IMR-90 (cell line): ENCODE data around the gene MFGE8. TPM values are rescaled to one million over a fixed set of nuclear protein-coding genes. Genes with fewer than 3 reads are reported as not detected.

ENCODE experiments used
- ATAC-seq: fragments of 200-7000 bp; cut with Tn5 transposase; 2 replicates; pipeline ENCODE4 v1.9.1; 2020; ENCODE audit warnings: low read depth, mild to moderate bottlenecking, moderate library complexity
- BruUV-seq: library from RNA; stranded (reverse); fragments of 400-500 nt; replicated peaks from 2 replicates; lab custom pipeline; 2021; lab: Mats Ljungman, UMichigan
- CTCF ChIA-PET: fragments of 300-600 bp; formaldehyde crosslinking; extraction: SDS; loops from one replicate; lab custom pipeline; 2021; ENCODE audit warnings: antibody characterized with exemption; lab: Yijun Ruan, JAX
- POLR2A ChIA-PET: fragments of 300-600 bp; sonication (Branson Sonifier 250); formaldehyde crosslinking; loops from one replicate; lab custom pipeline; 2022; ENCODE audit warnings: antibody characterized with exemption; ENCODE audit not compliant: unreplicated experiment; lab: Charles Lee
- DNase-seq: peaks from one replicate; pipeline ENCODE4 v3.0.0; 2013
- H2AFZ ChIP-seq: replicated peaks from 2 replicates; pipeline ENCODE3; 2013; ENCODE audit warnings: low read length, mild to moderate bottlenecking; ENCODE audit not compliant: poor library complexity
- H2AK5ac ChIP-seq: 2 replicates; pipeline ENCODE4 v1.6.1; 2013; ENCODE audit warnings: low read depth, low read length, inconsistent platforms
- H2AK9ac ChIP-seq: replicated peaks from 2 replicates; pipeline ENCODE3; 2013; ENCODE audit warnings: mild to moderate bottlenecking, low read depth, low read length, moderate library complexity; ENCODE audit not compliant: poor library complexity
- H2BK120ac ChIP-seq: 2 replicates; pipeline ENCODE4 v1.6.1; 2013; ENCODE audit warnings: low read depth, low read length, inconsistent platforms
- H2BK15ac ChIP-seq: 3 replicates; pipeline ENCODE4 v1.6.1; 2013; ENCODE audit warnings: low read depth, low read length, inconsistent platforms
- H2BK20ac ChIP-seq: 2 replicates; pipeline ENCODE4 v1.6.1; 2013; ENCODE audit warnings: low read depth, mild to moderate bottlenecking, inconsistent platforms, low read length, moderate library complexity
- H2BK5ac ChIP-seq: 2 replicates; pipeline ENCODE4 v1.6.1; 2013; ENCODE audit warnings: mild to moderate bottlenecking, low read depth, low read length, inconsistent platforms; ENCODE audit not compliant: poor library complexity, severe bottlenecking
- H3K14ac ChIP-seq: replicated peaks from 2 replicates; pipeline ENCODE4 v1.6.1; 2013; ENCODE audit warnings: low read depth, low read length, inconsistent platforms
- H3K18ac ChIP-seq: 2 replicates; pipeline ENCODE4 v1.6.1; 2013; ENCODE audit warnings: low read depth, low read length, control low read depth
- H3K23ac ChIP-seq: 2 replicates; pipeline ENCODE4 v1.6.1; 2013; ENCODE audit warnings: low read depth, low read length, inconsistent platforms
- H3K27ac ChIP-seq: 2 replicates; pipeline ENCODE4 v1.5.1; 2013; ENCODE audit warnings: mild to moderate bottlenecking, control low read depth, low read length; ENCODE audit not compliant: insufficient read depth
- H3K27me3 ChIP-seq: 2 replicates; pipeline ENCODE4 v1.6.1; 2013; ENCODE audit warnings: low read length; ENCODE audit not compliant: control insufficient read depth, insufficient read depth
- H3K36me3 ChIP-seq: 2 replicates; pipeline ENCODE4 v1.6.1; 2013; ENCODE audit warnings: low read length, mixed read lengths; ENCODE audit not compliant: control insufficient read depth, insufficient read depth
- H3K4ac ChIP-seq: 2 replicates; pipeline ENCODE4 v1.6.1; 2013; ENCODE audit warnings: low read depth, low read length, inconsistent platforms
- H3K4me1 ChIP-seq: 2 replicates; pipeline ENCODE4 v1.6.1; 2013; ENCODE audit warnings: low read length, mixed read lengths; ENCODE audit not compliant: control insufficient read depth, insufficient read depth
- H3K4me2 ChIP-seq: 2 replicates; pipeline ENCODE4 v1.6.1; 2013; ENCODE audit warnings: low read depth, mild to moderate bottlenecking, control low read depth, low read length, moderate library complexity
- H3K4me3 ChIP-seq: 2 replicates; pipeline ENCODE4 v1.5.1; 2013; ENCODE audit warnings: low read depth, mild to moderate bottlenecking, control low read depth, low read length, moderate library complexity; ENCODE audit not compliant: insufficient read depth
- H3K56ac ChIP-seq: 2 replicates; pipeline ENCODE4 v1.6.1; 2013; ENCODE audit warnings: low read length, inconsistent platforms; ENCODE audit not compliant: insufficient read depth; ENCODE audit errors: extremely low read depth
- H3K79me1 ChIP-seq, 2 experiments: 2 replicates each; pipeline ENCODE4 v1.6.1; 2013; ENCODE audit warnings: low read length in 2 of 2, inconsistent platforms in 1 of 2, low read depth in 1 of 2
- H3K9ac ChIP-seq: 2 replicates; pipeline ENCODE4 v1.6.1; 2013; ENCODE audit warnings: low read depth, low read length, control low read depth
- H3K9me1 ChIP-seq: 2 replicates; pipeline ENCODE4 v1.6.1; 2013; ENCODE audit warnings: low read length, inconsistent platforms; ENCODE audit not compliant: insufficient read depth
- H3K9me3 ChIP-seq: 2 replicates; pipeline ENCODE4 v1.6.1; 2013; ENCODE audit warnings: low read length; ENCODE audit not compliant: control insufficient read depth, insufficient read depth
- H4K20me1 ChIP-seq: 2 replicates; pipeline ENCODE4 v1.6.1; 2013; ENCODE audit warnings: low read length, inconsistent platforms; ENCODE audit not compliant: insufficient read depth
- H4K5ac ChIP-seq: 2 replicates; pipeline ENCODE4 v1.6.1; 2013; ENCODE audit warnings: mild to moderate bottlenecking, low read depth, low read length, control low read depth
- H4K8ac ChIP-seq, 2 experiments: 2 replicates each; pipeline ENCODE4 v1.6.1; 2013; ENCODE audit warnings: low read depth in 2 of 2, low read length in 2 of 2, control low read depth in 1 of 2, inconsistent platforms in 1 of 2
- H4K91ac ChIP-seq: 2 replicates; pipeline ENCODE4 v1.6.1; 2013; ENCODE audit warnings: low read depth, low read length, inconsistent platforms; ENCODE audit not compliant: insufficient read depth
- BHLHE40 ChIP-seq: fragments of 150-350 bp; IDR thresholded peaks from 2 replicates; pipeline ENCODE4 v1.6.1; 2016; ENCODE audit warnings: mild to moderate bottlenecking, low read depth, low read length
- CHD1 ChIP-seq: IDR thresholded peaks from 2 replicates; pipeline ENCODE4 v1.6.1; 2012; ENCODE audit warnings: low read depth, low read length, improper control_type of control experiment
- MAFK ChIP-seq: IDR thresholded peaks from 2 replicates; pipeline ENCODE4 v1.6.1; 2012; ENCODE audit warnings: low read depth, low read length, improper control_type of control experiment
- MAZ ChIP-seq: IDR thresholded peaks from 2 replicates; pipeline ENCODE4 v1.6.1; 2012; ENCODE audit warnings: low read depth, mild to moderate bottlenecking, low read length, improper control_type of control experiment, moderate library complexity, borderline replicate concordance
- MXI1 ChIP-seq: IDR thresholded peaks from 2 replicates; pipeline ENCODE4 v1.6.1; 2012; ENCODE audit warnings: low read depth, mild to moderate bottlenecking, low read length, moderate library complexity, borderline replicate concordance
- NFE2L2 ChIP-seq: fragments of 150-350 bp; IDR thresholded peaks from 2 replicates; pipeline ENCODE4 v1.6.1; 2016; ENCODE audit warnings: low read depth, mild to moderate bottlenecking, low read length
- POLR2A ChIP-seq: IDR thresholded peaks from 2 replicates; pipeline ENCODE4 v1.6.1; 2012; ENCODE audit warnings: mild to moderate bottlenecking, low read depth, low read length
- RAD21 ChIP-seq: IDR thresholded peaks from 2 replicates; pipeline ENCODE4 v1.6.1; 2012; ENCODE audit warnings: low read length, improper control_type of control experiment
- RCOR1 ChIP-seq: IDR thresholded peaks from 2 replicates; pipeline ENCODE4 v1.6.1; 2012; ENCODE audit warnings: mild to moderate bottlenecking, low read length, improper control_type of control experiment; ENCODE audit not compliant: insufficient replicate concordance
- RFX5 ChIP-seq: IDR thresholded peaks from 2 replicates; pipeline ENCODE4 v1.8.0; 2012; ENCODE audit warnings: low read depth, mild to moderate bottlenecking, low read length, moderate library complexity
- WGBS, 2 experiments: methylation state at CpG; one replicate each; pipeline versions ENCODE4 v1.1.5 to v1.1.7; 2013; ENCODE audit warnings: missing lambda C conversion rate in 2 of 2; ENCODE audit not compliant: insufficient read length in 1 of 2; ENCODE audit errors: extremely low coverage in 2 of 2; 5-methylcytosine and 5-hydroxymethylcytosine counted together
- dilution Hi-C: fragments of 300-500 bp; cut with HindIII; formaldehyde crosslinking; loops from one replicate; pipeline ENCODE4 v1.14.3; 2018; ENCODE audit warnings: low sequenced_read_pairs; ENCODE audit not compliant: unreplicated experiment
- in situ Hi-C: fragments of 300-500 bp; cut with MboI; formaldehyde crosslinking; loops from 3 replicates; pipeline ENCODE4 v1.14.3; 2019; ENCODE audit warnings: low sequenced_read_pairs, inconsistent platforms, mixed read lengths
- intact Hi-C: fragments of 100-400 bp; cut with micrococcal nuclease; formaldehyde crosslinking; loops from 2 replicates; pipeline ENCODE4 v1.10.0; 2022
- polyA plus RNA-seq, 3 experiments: library from polyadenylated mRNA; depleted of rRNA; stranded (reverse); fragments of >200 nt; gene quantifications; 2 replicates each; pipeline ENCODE4 v1.2.3, GENCODE V29; 2012; ENCODE audit warnings: low replicate concordance in 1 of 3
- total RNA-seq: library from RNA; depleted of rRNA; stranded (reverse); fragments of >200 nt; gene quantifications from 2 replicates; pipeline ENCODE4 v1.2.3, GENCODE V29; 2012
- TF ChIP-seq, protein P1 (sequence below): conservative IDR thresholded peaks from 2 replicates; pipeline ENCODE4 v1.5.1; 2012; ENCODE audit warnings: mild to moderate bottlenecking, low read depth, low read length, improper control_type of control experiment
- TF ChIP-seq, protein P2 (sequence below): fragments of 150-350 bp; IDR thresholded peaks from 2 replicates; pipeline ENCODE4 v1.6.1; 2017; ENCODE audit warnings: mild to moderate bottlenecking, antibody characterized with exemption, low read length, low read depth

MFGE8 gene
- total and polyA plus RNA-seq, 2 of the 4 experiments (the other 2 are of a cell fraction): 232 to 1,912 TPM

DNA sequence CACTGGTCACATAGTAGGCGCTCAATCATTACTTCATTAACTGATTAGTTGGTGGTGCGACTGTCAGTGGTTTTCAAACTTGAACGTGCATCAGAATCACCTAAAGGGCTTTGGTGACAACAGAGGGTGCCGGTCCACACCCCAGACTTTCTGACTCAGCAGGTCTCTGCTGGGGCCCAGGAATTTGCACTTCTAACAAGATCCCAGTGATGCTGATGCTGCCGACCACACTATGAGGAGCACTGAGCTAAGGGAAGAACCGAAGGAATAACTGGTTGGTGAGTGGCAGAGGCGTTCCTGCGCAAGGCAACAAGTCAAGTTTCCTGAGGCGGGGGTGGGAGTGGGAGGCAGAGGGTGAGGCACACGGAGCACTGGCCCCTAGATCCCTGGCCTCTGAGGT lies 36.6 kb downstream of the MFGE8 start:
- no peak overlapping the region for H4K5ac ChIP-seq
- no peak overlapping the region for H3K9ac ChIP-seq
- DNase-seq (no peak), ATAC-seq (no peak)
- H3K36me3 ChIP-seq: peaks cover 19% of the 10 kb centered on the region
- peaks cover 10% of the 10 kb centered on the region; the same call in 1 of the 2 replicates for H3K27me3 ChIP-seq
- no peak for TF ChIP-seq MAFK
- TF ChIP-seq, protein P1, sequence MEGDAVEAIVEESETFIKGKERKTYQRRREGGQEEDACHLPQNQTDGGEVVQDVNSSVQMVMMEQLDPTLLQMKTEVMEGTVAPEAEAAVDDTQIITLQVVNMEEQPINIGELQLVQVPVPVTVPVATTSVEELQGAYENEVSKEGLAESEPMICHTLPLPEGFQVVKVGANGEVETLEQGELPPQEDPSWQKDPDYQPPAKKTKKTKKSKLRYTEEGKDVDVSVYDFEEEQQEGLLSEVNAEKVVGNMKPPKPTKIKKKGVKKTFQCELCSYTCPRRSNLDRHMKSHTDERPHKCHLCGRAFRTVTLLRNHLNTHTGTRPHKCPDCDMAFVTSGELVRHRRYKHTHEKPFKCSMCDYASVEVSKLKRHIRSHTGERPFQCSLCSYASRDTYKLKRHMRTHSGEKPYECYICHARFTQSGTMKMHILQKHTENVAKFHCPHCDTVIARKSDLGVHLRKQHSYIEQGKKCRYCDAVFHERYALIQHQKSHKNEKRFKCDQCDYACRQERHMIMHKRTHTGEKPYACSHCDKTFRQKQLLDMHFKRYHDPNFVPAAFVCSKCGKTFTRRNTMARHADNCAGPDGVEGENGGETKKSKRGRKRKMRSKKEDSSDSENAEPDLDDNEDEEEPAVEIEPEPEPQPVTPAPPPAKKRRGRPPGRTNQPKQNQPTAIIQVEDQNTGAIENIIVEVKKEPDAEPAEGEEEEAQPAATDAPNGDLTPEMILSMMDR: no peak
- no peak for TF ChIP-seq CHD1
- no peak for TF ChIP-seq RCOR1
- TF ChIP-seq, protein P2, sequence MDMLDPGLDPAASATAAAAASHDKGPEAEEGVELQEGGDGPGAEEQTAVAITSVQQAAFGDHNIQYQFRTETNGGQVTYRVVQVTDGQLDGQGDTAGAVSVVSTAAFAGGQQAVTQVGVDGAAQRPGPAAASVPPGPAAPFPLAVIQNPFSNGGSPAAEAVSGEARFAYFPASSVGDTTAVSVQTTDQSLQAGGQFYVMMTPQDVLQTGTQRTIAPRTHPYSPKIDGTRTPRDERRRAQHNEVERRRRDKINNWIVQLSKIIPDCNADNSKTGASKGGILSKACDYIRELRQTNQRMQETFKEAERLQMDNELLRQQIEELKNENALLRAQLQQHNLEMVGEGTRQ: no peak
- no peak for TF ChIP-seq MXI1
- no peak for TF ChIP-seq RAD21
- TF ChIP-seq POLR2A: no peak
- TF ChIP-seq BHLHE40: no peak
- TF ChIP-seq RFX5: no peak
- TF ChIP-seq MAZ: no peak
- TF ChIP-seq NFE2L2: no peak
- no peak overlapping the region for H2BK5ac ChIP-seq
- H3K4me2 ChIP-seq: no peak overlapping the region
- no peak overlapping the region for H3K14ac ChIP-seq
- no TSS peak for BruUV-seq
- dilution Hi-C loops (no loop called here), intact Hi-C loops (no loop called here), in situ Hi-C loops (no loop called here)
- H3K56ac ChIP-seq: no peak overlapping the region
- no peak overlapping the region for H4K8ac ChIP-seq
- ChIA-PET POLR2A (no interaction called here), CTCF (no interaction called here)
- no peak overlapping the region for H4K91ac ChIP-seq
- H3K27ac ChIP-seq: no peak overlapping the region
- H2BK20ac ChIP-seq: no peak overlapping the region
- H3K9me3 ChIP-seq: no peaks in the 10 kb centered on the region
- H2AFZ ChIP-seq: peak overlapping the region; percentile 21
- H3K79me1 ChIP-seq: no peaks in the 10 kb centered on the region
- H3K4ac ChIP-seq: no peak overlapping the region
- no peak overlapping the region for H3K4me3 ChIP-seq
- no peak overlapping the region for H2BK15ac ChIP-seq
- no peak overlapping the region for H2AK9ac ChIP-seq
- WGBS, 2 experiments: 67% methylated on average over 8 of the region's 10 CpGs; no CpG with 5 or more reads in 1 of the 2 experiments
- H3K18ac ChIP-seq: no peak overlapping the region
- no peak overlapping the region for H3K23ac ChIP-seq
- no peaks in the 10 kb centered on the region for H3K4me1 ChIP-seq
- H2BK120ac ChIP-seq: no peak overlapping the region
- H4K20me1 ChIP-seq: no peaks in the 10 kb centered on the region
- peaks cover under 1% of the 10 kb centered on the region; the same call in 1 of the 2 replicates for H3K9me1 ChIP-seq
- no peak overlapping the region for H2AK5ac ChIP-seq
